ENCODE measurements around the gene CKAP5. TPM values are rescaled to one million over a fixed set of nuclear protein-coding genes. Genes with fewer than 3 reads are reported as not detected.
"Not testable (repeated sequence)": the region's sequence is repeated elsewhere in the genome, so short reads cannot be mapped to it uniquely, and the experiment has no call there.

Gene CKAP5
- total RNA-seq, 1 experiment from 2014 or later, result 176 TPM

DNA sequence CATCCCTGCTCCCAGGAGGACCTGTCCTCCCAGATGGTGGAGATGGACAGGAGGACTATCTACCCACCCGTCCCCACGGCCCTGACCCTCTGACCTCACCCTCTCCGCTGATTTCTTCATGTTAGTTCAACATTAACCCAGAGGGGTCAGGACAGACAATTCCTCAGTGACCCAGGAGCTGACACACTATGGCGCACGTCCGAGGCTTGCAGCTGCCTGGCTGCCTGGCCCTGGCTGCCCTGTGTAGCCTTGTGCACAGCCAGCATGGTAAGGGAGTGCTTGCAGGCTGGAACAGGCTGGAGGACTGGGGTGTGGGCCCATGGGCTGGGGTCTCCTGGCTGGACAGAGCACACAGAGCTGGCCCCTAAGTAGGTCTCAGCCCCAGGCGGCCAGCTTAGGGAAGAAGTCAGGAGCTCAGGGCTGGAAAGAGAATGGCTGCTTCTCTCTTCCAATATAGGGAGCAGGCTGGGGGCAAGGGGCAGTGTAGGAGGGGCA, 127.0 kb downstream of the CKAP5 start, which contains the start of gene F2:
F2 (plus strand) TSS at position 166 of the 495 bp plus-strand sequence; CDS start at position 189, 23 bp downstream.
- no peak within 1 kb of the TSS for H3K4me3 ChIP-seq
- H3K27ac ChIP-seq, result no peak within 1 kb of the TSS
- no peaks in the 10 kb centered on the region for H3K9me3 ChIP-seq (replicated peaks)
- no peak for DNase-seq
- H3K36me3 ChIP-seq, result no peaks in the 10 kb centered on the region
- H3K27me3 ChIP-seq, result no peaks in the 10 kb centered on the region
- H3K4me1 ChIP-seq, result peaks cover 8% of the 10 kb centered on the region

DNA sequence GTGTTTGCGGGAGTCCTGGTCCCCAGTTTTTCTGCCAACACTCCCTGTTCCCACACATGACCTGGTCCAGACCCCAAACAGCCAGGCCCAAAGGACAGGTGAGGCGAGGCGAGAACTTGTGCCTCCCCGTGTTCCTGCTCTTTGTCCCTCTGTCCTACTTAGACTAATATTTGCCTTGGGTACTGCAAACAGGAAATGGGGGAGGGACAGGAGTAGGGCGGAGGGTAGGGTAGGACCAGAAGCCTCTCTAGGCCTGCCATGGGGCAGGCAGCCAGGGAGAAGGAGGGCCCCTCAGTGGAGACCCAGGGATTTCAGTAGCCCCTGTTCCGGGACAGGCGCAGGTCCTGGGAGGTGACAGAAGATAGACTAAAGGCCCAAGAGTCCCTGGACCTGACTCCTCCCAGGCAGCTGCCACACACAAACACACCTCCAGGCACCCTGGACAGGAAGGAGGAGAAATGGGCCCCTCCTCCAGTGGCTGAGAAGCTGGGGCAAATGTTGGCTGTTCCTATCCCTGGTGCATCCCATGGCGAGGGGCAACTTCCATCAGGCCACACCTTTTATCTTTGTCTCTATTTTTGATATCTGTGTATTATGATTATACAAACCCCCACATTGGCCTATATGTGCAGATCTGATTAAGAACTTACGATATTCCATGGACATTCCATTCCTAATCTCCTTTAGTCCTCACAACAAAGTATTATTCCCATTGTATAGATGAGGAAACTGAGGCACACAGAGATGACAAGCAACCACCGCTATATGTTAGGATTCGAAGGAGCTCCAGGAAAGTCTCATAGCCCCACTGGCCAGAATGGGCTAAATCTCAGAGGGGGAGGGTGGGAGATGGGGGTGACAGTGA, 127.7 kb downstream of the CKAP5 start:
- DNase-seq, result peak in 1 of 2 experiments; percentile 33

DNA sequence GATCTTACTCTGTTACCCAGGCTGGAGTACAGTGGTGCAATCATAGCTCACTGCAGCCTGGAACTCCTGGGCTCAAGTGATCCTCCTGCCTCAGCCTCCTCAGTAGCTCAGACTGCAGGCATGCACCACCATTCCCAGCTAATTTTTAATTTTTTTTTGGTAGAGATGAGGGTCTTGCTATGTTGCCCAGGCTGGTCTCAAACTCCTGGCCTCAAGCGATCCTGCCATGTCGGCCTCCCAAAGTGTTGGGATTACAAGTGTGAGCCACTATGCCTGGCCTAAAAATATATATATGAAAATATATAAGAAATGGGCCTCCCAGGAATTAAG, 128.3 kb downstream of the CKAP5 start:
- not testable (repeated sequence) for H3K27ac ChIP-seq; H3K36me3 ChIP-seq; H3K4me3 ChIP-seq; H3K4me1 ChIP-seq; H3K9me3 ChIP-seq (replicated peaks); DNase-seq; H3K27me3 ChIP-seq

More for the DNA sequence above, 127.7 kb downstream of the CKAP5 start:
- no peak overlapping the region for H3K4me3 ChIP-seq
- no peaks in the 10 kb centered on the region for H3K36me3 ChIP-seq
- H3K27me3 ChIP-seq, result no peaks in the 10 kb centered on the region
- no peak overlapping the region for H3K27ac ChIP-seq
- no peaks in the 10 kb centered on the region for H3K9me3 ChIP-seq (replicated peaks)
- H3K4me1 ChIP-seq, result peaks cover 5% of the 10 kb centered on the region; the same call in 1 of the 2 replicates

DNA sequence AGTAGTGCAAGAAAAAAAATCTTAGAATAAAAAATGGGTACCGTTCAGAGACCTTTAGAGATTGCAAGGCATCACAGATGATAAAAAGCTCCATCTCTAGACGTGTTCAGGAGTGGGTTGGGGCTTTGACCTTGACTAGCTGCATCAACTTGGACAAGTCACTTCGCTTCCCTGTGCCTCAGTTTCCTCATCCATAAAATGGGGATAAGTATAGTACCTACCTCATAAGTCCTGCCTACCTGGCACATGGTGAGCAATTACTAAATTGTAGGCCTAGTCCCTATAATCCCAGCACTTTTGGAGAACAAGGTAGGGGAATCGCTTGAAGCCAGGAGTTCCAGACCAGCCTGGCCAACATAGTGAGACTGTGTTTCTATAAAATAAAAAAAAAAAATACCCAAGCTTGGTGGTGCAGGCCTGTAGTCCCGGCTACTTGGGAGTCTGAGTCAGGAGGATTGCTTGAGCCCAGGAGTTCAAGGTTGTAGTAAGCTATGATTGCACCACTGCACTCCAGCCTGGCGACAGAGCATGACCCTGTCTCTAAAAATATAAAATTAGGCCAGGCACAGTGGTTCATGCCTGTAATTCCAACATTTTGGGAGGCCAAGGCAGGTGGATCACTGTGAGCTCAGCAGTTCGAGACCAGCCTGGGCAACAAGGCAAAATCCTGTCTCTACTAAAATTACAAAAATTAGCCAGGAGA, 133.1 kb downstream of the CKAP5 start:
- no peak overlapping the region for H3K27ac ChIP-seq
- H3K4me1 ChIP-seq, result peaks cover 18% of the 10 kb centered on the region
- H3K36me3 ChIP-seq, result peaks cover 4% of the 10 kb centered on the region; the same call in 1 of the 2 replicates
- no peak for DNase-seq
- H3K4me3 ChIP-seq, result no peak overlapping the region
- H3K9me3 ChIP-seq (replicated peaks), result no peaks in the 10 kb centered on the region
- no peaks in the 10 kb centered on the region for H3K27me3 ChIP-seq

DNA sequence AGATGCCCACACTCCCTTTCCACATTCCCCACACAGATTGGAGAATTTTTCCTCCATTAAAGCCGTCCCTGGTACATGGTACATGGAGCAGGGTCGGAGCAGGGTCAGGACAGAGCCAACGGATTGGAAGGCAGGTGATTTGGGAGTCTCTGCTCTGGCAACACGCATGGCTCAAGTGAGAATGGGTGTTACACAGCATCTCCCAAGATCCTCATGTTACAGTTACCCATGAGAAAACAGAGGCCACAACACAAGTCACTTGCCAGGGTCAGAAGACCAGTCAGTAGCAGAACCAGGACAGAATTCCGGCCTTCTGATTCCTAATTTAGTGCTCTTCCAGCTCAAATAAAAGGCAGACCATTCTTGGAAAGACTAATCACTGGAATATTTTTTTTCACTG, 134.8 kb downstream of the CKAP5 start:
- no peak overlapping the region for H3K4me3 ChIP-seq
- peaks cover 18% of the 10 kb centered on the region for H3K4me1 ChIP-seq
- DNase-seq, result no peak
- H3K36me3 ChIP-seq, result peaks cover 14% of the 10 kb centered on the region
- H3K9me3 ChIP-seq (replicated peaks), result no peaks in the 10 kb centered on the region
- peak overlapping the region; percentile 85 for H3K27ac ChIP-seq
- no peaks in the 10 kb centered on the region for H3K27me3 ChIP-seq

DNA sequence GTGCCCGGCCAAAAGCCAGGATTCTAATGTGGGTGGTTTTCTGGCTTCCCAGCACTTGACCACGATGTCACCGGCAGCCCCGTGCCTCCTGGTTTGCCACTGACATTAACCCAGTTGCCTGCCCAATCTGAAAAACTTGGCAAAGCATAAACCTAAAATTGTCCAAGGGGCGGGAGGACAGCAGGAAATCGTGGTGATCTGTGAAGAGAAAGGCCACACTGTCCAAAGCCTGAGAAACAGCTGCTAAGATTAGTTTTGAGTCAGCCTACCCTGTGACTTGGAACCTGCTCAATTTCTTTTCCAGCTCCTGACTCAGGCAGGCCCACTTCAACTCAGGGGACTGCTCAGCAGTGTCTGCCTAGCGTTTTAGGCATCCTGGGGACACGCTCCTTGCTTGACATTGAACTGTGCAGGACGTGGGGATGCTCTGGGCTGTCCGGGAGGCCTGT, 135.2 kb downstream of the CKAP5 start:
- Histone ChIP-seq H3K36me3 (peaks cover 18% of the 10 kb centered on the region), H3K27me3 (no peaks in the 10 kb centered on the region), H3K4me3 (no peak overlapping the region), H3K4me1 (peaks cover 18% of the 10 kb centered on the region), H3K27ac (peak overlapping the region; percentile 85), H3K9me3 (replicated peaks) (no peaks in the 10 kb centered on the region)
- DNase-seq, result peak; percentile 83 to 93

DNA sequence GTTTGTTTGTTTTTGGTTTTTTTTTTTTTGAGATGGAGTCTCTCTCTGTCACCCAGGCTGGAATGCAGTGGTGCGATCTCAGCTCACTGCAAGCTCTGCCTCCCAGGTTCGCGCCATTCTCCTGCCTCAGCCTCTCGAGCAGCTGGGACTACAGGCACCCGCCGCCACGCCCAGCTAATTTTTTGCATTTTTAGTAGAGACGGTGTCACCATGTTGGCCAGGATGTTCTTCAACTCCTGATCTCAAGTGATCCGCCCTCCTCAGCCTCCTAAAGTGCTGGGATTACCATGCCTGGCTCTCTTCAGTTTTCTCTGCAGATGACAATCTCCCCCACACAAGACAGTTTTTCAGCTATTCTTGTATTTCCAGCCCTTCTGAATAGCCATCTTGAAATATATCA, 136.7 kb downstream of the CKAP5 start:
- H3K4me3 ChIP-seq; H3K9me3 ChIP-seq (replicated peaks); DNase-seq; H3K27ac ChIP-seq; H3K27me3 ChIP-seq: not testable (repeated sequence)
- peaks cover 15% of the 10 kb centered on the region for H3K4me1 ChIP-seq
- H3K36me3 ChIP-seq, result peaks cover 33% of the 10 kb centered on the region

DNA sequence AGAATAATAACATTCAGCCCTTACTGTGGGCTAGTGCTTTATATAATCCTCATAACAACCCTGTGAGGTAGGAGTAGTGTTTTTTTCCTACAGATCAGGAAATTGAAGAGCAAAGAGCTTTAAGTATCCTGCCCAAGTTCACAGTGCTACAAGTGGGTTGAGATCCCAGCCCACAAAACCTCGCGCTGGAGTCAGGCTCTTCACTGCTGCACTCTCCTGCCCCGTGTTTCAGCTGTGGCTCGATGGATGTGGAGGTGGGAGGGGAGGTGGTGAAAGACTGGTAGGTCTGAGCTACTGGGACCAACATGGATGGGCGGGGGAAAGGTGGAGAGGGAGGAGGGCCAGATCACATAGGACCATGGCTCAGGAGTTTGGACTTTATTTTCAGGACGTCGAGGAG, 139.2 kb downstream of the CKAP5 start:
- DNase-seq, result no peak
- Histone ChIP-seq H3K27me3 (no peaks in the 10 kb centered on the region), H3K4me1 (peaks cover 12% of the 10 kb centered on the region), H3K36me3 (peaks cover 47% of the 10 kb centered on the region), H3K27ac (no peak overlapping the region), H3K4me3 (no peak overlapping the region), H3K9me3 (replicated peaks) (no peaks in the 10 kb centered on the region)

DNA sequence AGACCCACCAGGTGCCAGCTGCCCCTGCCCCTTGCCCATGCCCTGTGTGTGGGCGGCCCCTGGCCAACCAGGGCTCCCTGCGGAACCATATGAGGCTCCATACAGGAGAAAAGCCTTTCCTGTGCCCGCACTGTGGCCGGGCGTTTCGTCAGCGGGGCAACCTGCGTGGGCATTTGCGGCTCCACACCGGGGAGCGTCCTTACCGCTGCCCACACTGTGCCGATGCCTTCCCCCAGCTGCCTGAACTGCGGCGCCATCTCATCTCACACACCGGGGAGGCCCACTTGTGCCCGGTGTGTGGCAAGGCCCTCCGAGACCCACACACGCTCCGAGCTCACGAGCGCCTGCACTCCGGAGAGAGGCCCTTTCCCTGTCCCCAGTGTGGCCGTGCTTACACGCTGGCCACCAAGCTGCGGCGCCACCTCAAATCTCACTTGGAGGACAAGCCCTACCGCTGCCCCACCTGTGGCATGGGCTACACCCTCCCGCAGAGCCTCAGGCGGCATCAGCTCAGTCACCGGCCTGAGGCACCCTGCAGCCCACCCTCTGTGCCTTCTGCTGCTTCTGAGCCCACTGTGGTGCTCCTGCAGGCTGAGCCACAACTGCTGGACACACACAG, 140.9 kb downstream of the CKAP5 start:
- Histone ChIP-seq H3K4me3 (no peak overlapping the region), H3K4me1 (no peaks in the 10 kb centered on the region), H3K27me3 (no peaks in the 10 kb centered on the region), H3K9me3 (replicated peaks) (no peaks in the 10 kb centered on the region), H3K27ac (no peak overlapping the region), H3K36me3 (peaks cover 47% of the 10 kb centered on the region)
- no peak for DNase-seq

DNA sequence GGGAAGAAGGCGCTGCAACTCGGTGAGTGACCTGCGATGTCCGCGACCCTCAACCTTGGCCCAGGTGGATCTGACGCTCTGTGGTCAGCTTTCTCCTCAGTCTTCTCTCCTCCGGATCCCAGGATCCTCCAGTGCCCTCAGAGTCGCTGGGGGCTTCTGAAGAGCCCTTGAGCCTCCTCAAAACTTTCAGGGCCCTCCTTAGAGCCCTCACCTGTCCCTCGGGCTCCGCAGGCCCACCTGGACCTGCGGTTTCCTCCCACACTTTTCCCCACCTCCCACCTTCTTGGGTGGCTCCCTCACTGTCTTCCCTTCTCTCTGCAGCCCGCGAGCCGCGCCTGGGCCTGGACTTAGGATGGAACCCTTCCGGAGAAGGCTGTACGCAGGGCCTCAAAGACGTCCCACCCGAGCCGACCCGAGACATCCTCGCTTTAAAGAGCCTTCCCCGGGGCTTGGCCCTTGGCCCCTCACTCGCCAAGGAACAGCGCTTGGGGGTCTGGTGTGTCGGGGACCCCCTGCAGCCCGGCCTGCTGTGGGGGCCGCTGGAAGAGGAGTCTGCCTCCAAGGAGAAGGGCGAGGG, 144.9 kb downstream of the CKAP5 start:
- Histone ChIP-seq H3K36me3 (peaks cover 32% of the 10 kb centered on the region), H3K4me1 (no peaks in the 10 kb centered on the region), H3K27ac (peak overlapping the region; percentile 98), H3K4me3 (peak overlapping the region; percentile 80), H3K27me3 (no peaks in the 10 kb centered on the region), H3K9me3 (replicated peaks) (no peaks in the 10 kb centered on the region)
- DNase-seq, result no peak

DNA sequence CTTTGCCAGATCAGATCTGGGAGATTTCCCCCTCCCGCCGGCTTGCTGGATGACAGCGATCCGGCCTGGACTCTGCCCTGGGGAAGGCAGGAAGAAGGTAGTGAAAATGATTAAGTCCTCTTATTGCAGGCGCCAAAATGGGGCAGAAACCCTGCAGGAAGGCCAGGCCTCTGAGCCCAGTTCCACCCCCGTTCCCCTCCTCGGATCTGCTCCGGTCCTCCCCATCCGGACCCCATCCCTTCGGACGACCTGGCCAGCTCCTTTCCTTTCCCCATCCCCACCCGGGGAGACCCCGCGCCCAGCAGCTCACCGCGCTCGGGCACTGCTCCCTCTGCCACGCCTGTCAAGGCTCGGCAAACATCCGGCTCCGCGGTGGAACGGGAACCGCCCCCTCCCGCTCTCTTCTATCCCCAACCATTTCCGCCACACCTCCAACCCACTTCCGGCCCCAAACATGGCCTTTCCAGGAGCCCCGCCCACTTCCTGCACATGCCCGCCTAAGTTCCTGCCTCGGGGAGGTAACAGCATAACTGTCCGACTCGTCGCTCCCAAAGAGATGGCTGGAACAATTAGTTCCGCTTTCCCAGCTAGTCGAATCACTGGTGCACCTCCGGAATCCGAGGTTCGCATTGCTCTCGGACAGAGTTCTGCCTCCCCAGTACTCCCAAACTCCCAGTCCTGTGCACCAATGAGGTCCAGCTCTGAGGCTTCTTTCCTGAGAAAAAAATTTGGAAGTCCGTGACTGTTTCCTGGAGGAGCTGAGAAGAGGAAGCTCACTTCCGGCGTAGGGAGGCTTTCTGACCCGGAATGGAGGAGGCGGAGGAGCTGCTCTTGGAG, 145.6 kb downstream of the CKAP5 start, which contains the start of the genes ARHGAP1 and ZNF408:
ARHGAP1 (minus strand) TSS at position 379 of the 837 bp plus-strand sequence. CDS start 4,512 bp downstream, outside the sequence.
ZNF408 (plus strand) TSS at position 791 of the 837 bp plus-strand sequence; CDS start at position 808, 17 bp downstream.
- H3K4me1 ChIP-seq, result no peaks in the 10 kb centered on the region

DNA sequence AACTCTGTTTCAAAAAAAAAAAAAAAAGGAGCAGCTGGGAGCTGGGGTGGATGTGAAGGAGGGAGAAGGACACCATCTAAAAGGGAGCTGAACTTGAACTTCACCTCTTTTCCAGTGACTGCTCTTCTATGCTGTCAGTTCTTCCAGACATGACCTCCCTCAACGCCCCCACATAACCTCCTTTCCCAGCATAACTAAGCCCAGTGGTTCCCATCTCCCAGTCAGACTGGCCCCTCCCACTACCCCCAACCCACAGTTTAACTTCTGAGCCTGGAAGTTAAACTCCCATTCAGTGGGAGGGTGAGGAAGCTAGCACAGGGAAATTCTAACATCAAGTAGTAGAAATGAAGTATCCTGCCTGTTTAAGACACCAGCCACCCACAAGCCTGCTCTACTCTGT, 147.5 kb downstream of the CKAP5 start:
- no peak for DNase-seq
- Histone ChIP-seq H3K4me3 (no peak overlapping the region), H3K9me3 (replicated peaks) (no peaks in the 10 kb centered on the region), H3K36me3 (peaks cover 15% of the 10 kb centered on the region), H3K4me1 (no peaks in the 10 kb centered on the region), H3K27me3 (no peaks in the 10 kb centered on the region), H3K27ac (no peak overlapping the region)

More for the DNA sequence above, 145.6 kb downstream of the CKAP5 start, which contains the start of the genes ARHGAP1 and ZNF408:
- Histone ChIP-seq H3K27me3 (no peaks in the 10 kb centered on the region), H3K4me3 (peak within 1 kb of the TSS; percentile 80), H3K27ac (peak within 1 kb of the TSS; percentile 98), H3K9me3 (replicated peaks) (no peaks in the 10 kb centered on the region), H3K36me3 (peaks cover 25% of the 10 kb centered on the region)
- peak; percentile 100 for DNase-seq

DNA sequence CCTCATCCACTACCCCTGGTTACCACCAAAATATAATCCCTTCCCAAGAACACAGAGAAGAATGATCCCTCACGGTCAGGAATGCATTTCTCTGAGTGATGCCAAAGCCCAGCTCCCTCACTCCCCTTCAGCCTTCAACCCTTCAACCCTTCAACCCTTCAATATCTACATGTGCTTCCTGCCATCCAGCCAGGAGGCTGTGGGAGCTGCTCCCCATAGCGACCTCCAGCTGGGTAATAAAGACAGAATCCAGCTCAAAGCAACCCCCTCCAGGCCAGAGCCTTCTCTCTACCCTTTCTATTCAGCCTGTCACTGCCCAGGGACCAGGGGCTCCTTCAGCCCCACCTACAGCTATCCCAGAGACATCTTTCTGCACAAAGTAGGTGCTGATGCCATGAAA, 148.4 kb downstream of the CKAP5 start:
- DNase-seq, result no peak
- no peak overlapping the region for H3K27ac ChIP-seq
- no peaks in the 10 kb centered on the region for H3K9me3 ChIP-seq (replicated peaks)
- peaks cover 8% of the 10 kb centered on the region; the same call in 1 of the 2 replicates for H3K36me3 ChIP-seq
- H3K4me3 ChIP-seq, result no peak overlapping the region
- no peaks in the 10 kb centered on the region for H3K27me3 ChIP-seq
- H3K4me1 ChIP-seq, result no peaks in the 10 kb centered on the region
